Measurements from ENCODE around the gene MLLT6.

DNA sequence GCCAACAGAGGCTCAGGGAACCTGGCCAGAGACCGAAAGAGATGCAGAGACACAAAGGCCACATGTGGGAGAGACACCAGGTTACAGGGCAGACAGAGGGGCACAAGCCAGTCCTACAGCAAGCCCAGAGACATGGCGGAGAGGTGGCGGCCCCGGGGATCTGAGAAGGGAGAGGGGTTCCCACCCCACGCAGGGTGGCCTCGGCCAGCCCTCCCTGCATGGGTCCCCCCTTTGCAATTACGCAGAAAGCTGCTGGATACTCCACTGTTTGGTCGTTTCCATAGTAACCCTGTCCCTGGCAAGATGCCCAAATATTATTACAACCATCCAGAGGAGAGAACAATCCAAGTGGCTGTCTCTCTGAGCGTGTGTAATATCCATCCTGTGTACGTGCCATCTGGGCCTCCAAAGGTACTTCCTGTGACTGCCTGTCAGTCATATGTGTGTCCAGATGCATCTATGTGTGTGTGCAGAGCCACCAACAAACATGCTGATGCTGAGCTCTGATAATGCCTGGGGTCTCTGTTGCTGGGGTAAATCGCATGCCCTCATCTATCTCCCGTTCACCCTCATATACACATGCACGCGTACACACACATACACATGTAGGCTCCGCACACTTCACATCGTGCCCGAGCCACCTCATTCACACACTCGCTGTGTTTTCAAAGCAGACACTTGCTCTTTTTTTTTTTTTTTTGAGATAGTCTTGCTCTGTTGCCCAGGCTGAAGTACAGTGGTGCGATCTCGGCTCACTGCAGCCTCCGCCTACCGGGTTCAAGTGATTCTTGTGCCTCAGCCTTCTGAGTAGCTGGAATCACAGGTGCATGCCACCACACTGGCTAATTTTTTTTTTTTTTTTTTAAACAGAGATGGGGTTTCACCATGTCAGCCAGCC, 37.6 kb downstream of the MLLT6 start:
- TF ChIP-seq SMAD1 (IDR thresholded peaks at IDR 0.05; ENCODE audit: low read depth, partially characterized antibody) (no peak), RFX5 (IDR thresholded peaks at IDR 0.05; ENCODE audit: low read depth, low read length) (no peak), POLR2A (IDR thresholded peaks at IDR 0.05; ENCODE audit: low read depth, low read length) (no peak), JUNB (IDR thresholded peaks at IDR 0.05) (no peak), EZH2 (IDR thresholded peaks at IDR 0.05; ENCODE audit: borderline replicate concordance, control insufficient read depth, low read depth, low read length) (no peak), ZNF24 (IDR thresholded peaks at IDR 0.05) (no peak), MXI1 (IDR thresholded peaks at IDR 0.05; ENCODE audit: low read depth, low read length) (no peak), CHD2 (IDR thresholded peaks at IDR 0.05; ENCODE audit: borderline replicate concordance, low read depth, low read length) (no peak), FOXK2 (IDR thresholded peaks at IDR 0.05) (no peak)
- TF ChIP-seq, protein P1, sequence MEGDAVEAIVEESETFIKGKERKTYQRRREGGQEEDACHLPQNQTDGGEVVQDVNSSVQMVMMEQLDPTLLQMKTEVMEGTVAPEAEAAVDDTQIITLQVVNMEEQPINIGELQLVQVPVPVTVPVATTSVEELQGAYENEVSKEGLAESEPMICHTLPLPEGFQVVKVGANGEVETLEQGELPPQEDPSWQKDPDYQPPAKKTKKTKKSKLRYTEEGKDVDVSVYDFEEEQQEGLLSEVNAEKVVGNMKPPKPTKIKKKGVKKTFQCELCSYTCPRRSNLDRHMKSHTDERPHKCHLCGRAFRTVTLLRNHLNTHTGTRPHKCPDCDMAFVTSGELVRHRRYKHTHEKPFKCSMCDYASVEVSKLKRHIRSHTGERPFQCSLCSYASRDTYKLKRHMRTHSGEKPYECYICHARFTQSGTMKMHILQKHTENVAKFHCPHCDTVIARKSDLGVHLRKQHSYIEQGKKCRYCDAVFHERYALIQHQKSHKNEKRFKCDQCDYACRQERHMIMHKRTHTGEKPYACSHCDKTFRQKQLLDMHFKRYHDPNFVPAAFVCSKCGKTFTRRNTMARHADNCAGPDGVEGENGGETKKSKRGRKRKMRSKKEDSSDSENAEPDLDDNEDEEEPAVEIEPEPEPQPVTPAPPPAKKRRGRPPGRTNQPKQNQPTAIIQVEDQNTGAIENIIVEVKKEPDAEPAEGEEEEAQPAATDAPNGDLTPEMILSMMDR (IDR thresholded peaks at IDR 0.05 in 2 of 3, conservative IDR thresholded peaks at IDR 0.05 in 1 of 3; ENCODE audit: control insufficient read depth in 2 of 3, extremely low read depth in 1 of 3, insufficient read depth in 1 of 3, low read depth in 3 of 3, low read length in 3 of 3), result no peak
- TF ChIP-seq, protein P2, sequence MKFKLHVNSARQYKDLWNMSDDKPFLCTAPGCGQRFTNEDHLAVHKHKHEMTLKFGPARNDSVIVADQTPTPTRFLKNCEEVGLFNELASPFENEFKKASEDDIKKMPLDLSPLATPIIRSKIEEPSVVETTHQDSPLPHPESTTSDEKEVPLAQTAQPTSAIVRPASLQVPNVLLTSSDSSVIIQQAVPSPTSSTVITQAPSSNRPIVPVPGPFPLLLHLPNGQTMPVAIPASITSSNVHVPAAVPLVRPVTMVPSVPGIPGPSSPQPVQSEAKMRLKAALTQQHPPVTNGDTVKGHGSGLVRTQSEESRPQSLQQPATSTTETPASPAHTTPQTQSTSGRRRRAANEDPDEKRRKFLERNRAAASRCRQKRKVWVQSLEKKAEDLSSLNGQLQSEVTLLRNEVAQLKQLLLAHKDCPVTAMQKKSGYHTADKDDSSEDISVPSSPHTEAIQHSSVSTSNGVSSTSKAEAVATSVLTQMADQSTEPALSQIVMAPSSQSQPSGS (IDR thresholded peaks at IDR 0.05; ENCODE audit: low read length), result no peak
- TF ChIP-seq, protein P3, sequence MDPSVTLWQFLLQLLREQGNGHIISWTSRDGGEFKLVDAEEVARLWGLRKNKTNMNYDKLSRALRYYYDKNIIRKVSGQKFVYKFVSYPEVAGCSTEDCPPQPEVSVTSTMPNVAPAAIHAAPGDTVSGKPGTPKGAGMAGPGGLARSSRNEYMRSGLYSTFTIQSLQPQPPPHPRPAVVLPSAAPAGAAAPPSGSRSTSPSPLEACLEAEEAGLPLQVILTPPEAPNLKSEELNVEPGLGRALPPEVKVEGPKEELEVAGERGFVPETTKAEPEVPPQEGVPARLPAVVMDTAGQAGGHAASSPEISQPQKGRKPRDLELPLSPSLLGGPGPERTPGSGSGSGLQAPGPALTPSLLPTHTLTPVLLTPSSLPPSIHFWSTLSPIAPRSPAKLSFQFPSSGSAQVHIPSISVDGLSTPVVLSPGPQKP (IDR thresholded peaks at IDR 0.05; ENCODE audit: low read depth, low read length), result no peak
